ENCODE measurements around the gene CMA1. TPM values are rescaled to one million over a fixed set of nuclear protein-coding genes. Genes with fewer than 3 reads are reported as not detected.

The CMA1 gene
- polyA plus RNA-seq, 1 donor (not counting 4 experiments of a cell fraction or from before 2014, with no cell fraction given): not detected

DNA sequence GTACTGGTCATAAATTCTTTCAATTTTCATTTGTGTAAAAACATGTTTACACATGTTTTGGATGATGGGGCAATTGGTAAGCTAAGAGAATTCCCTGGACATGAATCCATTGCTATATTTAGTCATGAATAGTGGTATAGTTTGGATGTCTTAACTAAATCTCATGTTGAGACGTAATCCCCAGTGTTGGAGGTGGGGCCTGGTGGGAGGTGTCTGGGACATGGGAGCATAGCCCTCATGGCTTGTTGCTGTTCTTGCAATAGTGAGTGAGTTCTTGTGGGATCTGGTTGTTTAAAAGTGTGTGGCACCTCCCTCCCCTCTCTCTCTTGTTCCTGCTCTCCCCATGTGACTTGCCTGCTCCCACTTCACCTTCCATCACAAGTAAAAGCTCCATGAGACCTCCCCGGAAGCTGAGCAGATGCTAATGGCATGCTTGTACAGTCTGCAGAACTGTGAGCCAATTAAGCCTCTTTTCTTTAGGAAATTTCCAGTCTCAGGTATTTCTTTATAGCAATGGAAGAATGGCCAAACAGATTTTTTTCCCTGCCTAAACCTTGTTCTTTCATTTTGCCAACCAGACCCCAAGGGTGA, 34.4 kb upstream of the CMA1 start:
- no peak overlapping the region for H3K9ac ChIP-seq (ENCODE audit: control insufficient read depth, extremely low read depth, insufficient read depth, low read length)
- H3K9me3 ChIP-seq (ENCODE audit: control insufficient read depth, low read depth, low read length): peaks cover 3% of the 10 kb centered on the region
- peak overlapping the region; percentile 48 for H3K4me2 ChIP-seq (ENCODE audit: control insufficient read depth, extremely low read depth, insufficient read depth, low read depth, low read length)
- H3K79me2 ChIP-seq (ENCODE audit: control insufficient read depth, insufficient read depth, low read length): no peaks in the 10 kb centered on the region
- no peaks in the 10 kb centered on the region for H4K20me1 ChIP-seq (ENCODE audit: control insufficient read depth, extremely low read depth, insufficient read depth, low read length)
- dilution Hi-C loops (cut with MboI; ENCODE audit: extremely low pct_ligation_motif_present, low sequenced_read_pairs): no loop called here
- TF ChIP-seq EZH2 (IDR thresholded peaks at IDR 0.05; ENCODE audit: low read length): no peak
- TF ChIP-seq, protein P1, sequence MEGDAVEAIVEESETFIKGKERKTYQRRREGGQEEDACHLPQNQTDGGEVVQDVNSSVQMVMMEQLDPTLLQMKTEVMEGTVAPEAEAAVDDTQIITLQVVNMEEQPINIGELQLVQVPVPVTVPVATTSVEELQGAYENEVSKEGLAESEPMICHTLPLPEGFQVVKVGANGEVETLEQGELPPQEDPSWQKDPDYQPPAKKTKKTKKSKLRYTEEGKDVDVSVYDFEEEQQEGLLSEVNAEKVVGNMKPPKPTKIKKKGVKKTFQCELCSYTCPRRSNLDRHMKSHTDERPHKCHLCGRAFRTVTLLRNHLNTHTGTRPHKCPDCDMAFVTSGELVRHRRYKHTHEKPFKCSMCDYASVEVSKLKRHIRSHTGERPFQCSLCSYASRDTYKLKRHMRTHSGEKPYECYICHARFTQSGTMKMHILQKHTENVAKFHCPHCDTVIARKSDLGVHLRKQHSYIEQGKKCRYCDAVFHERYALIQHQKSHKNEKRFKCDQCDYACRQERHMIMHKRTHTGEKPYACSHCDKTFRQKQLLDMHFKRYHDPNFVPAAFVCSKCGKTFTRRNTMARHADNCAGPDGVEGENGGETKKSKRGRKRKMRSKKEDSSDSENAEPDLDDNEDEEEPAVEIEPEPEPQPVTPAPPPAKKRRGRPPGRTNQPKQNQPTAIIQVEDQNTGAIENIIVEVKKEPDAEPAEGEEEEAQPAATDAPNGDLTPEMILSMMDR (optimal IDR thresholded peaks at IDR 0.05 in 1 of 3, IDR thresholded peaks at IDR 0.05 in 1 of 3, conservative IDR thresholded peaks at IDR 0.05 in 1 of 3; ENCODE audit: extremely low read depth in 1 of 3, insufficient read depth in 2 of 3, low read length in 3 of 3): no peak
- H3K27ac ChIP-seq (ENCODE audit: control insufficient read depth, insufficient read depth, low read length): peak overlapping the region; percentile 71
- H3K27me3 ChIP-seq (ENCODE audit: control insufficient read depth, extremely low read depth, insufficient read depth, low read length): no peaks in the 10 kb centered on the region
- peak; percentile 68 for DNase-seq (ENCODE audit: low read depth, low spot score)
- H3K9me1 ChIP-seq (ENCODE audit: control insufficient read depth, extremely low read depth, insufficient read depth, low read length): no peaks in the 10 kb centered on the region
- peaks cover 9% of the 10 kb centered on the region for H3K4me1 ChIP-seq (ENCODE audit: control insufficient read depth, extremely low read depth, insufficient read depth, low read length)
- H3K36me3 ChIP-seq (ENCODE audit: control insufficient read depth in 2 of 2, extremely low read depth in 1 of 2, insufficient read depth in 2 of 2, low read length in 2 of 2): no peaks in the 10 kb centered on the region
- peak overlapping the region; percentile 89 for H2AFZ ChIP-seq (ENCODE audit: control insufficient read depth, low read length)
- peak overlapping the region in 1 of 3 experiments; percentile 25 for H3K4me3 ChIP-seq (ENCODE audit: control insufficient read depth in 2 of 3, extremely low read depth in 1 of 3, insufficient read depth in 2 of 3, low read depth in 1 of 3, low read length in 3 of 3)
- FAIRE-seq: peak; percentile 89

DNA sequence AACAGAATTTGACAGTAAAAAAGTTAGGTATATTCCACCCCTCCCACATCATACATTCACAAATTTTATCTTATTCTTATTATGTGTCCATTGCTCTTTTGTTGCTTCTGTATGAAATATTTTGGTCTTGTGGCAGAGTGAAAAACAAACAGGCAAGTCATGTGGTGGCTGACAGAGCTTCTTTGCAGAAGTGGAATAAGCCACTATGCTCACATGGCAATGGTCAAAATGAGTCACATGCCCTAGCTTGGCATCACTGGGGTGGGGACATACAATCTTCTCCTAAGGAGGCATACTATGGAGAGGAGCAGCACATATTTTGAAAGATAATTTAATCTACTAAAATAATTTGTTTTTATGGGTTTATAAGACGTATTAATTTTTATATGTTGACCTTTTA, 27.7 kb upstream of the CMA1 start:
- no peaks in the 10 kb centered on the region for H3K9me3 ChIP-seq (ENCODE audit: control insufficient read depth, low read depth, low read length)
- DNase-seq (ENCODE audit: low read depth, low spot score) (no peak), FAIRE-seq (no peak)
- H3K9me1 ChIP-seq (ENCODE audit: control insufficient read depth, extremely low read depth, insufficient read depth, low read length): no peaks in the 10 kb centered on the region
- dilution Hi-C loops (cut with MboI; ENCODE audit: extremely low pct_ligation_motif_present, low sequenced_read_pairs): no loop called here
- no peaks in the 10 kb centered on the region for H3K27me3 ChIP-seq (ENCODE audit: control insufficient read depth, extremely low read depth, insufficient read depth, low read length)
- H3K27ac ChIP-seq (ENCODE audit: control insufficient read depth, insufficient read depth, low read length): no peak overlapping the region
- H3K4me1 ChIP-seq (ENCODE audit: control insufficient read depth, extremely low read depth, insufficient read depth, low read length): no peaks in the 10 kb centered on the region
- H3K79me2 ChIP-seq (ENCODE audit: control insufficient read depth, insufficient read depth, low read length): no peaks in the 10 kb centered on the region
- no peaks in the 10 kb centered on the region for H3K36me3 ChIP-seq (ENCODE audit: control insufficient read depth in 2 of 2, extremely low read depth in 1 of 2, insufficient read depth in 2 of 2, low read length in 2 of 2)
- H4K20me1 ChIP-seq (ENCODE audit: control insufficient read depth, extremely low read depth, insufficient read depth, low read length): no peaks in the 10 kb centered on the region
- TF ChIP-seq, protein P1 (optimal IDR thresholded peaks at IDR 0.05 in 1 of 3, IDR thresholded peaks at IDR 0.05 in 1 of 3, conservative IDR thresholded peaks at IDR 0.05 in 1 of 3; ENCODE audit: extremely low read depth in 1 of 3, insufficient read depth in 2 of 3, low read length in 3 of 3): no peak
- TF ChIP-seq EZH2 (IDR thresholded peaks at IDR 0.05; ENCODE audit: low read length): no peak
- no peak overlapping the region for H3K4me2 ChIP-seq (ENCODE audit: control insufficient read depth, extremely low read depth, insufficient read depth, low read depth, low read length)
- no peak overlapping the region for H3K9ac ChIP-seq (ENCODE audit: control insufficient read depth, extremely low read depth, insufficient read depth, low read length)
- no peak overlapping the region for H3K4me3 ChIP-seq (ENCODE audit: control insufficient read depth in 2 of 3, extremely low read depth in 1 of 3, insufficient read depth in 2 of 3, low read depth in 1 of 3, low read length in 3 of 3)
- H2AFZ ChIP-seq (ENCODE audit: control insufficient read depth, low read length): no peak overlapping the region

Measured in keratinocyte (primary cell).